Measurements from ENCODE around the gene ARID3C. TPM values are rescaled to one million over a fixed set of nuclear protein-coding genes. Genes with fewer than 3 reads are reported as not detected.

Gene ARID3C
- total RNA-seq, 4 donors from 2014 or later = not detected

DNA sequence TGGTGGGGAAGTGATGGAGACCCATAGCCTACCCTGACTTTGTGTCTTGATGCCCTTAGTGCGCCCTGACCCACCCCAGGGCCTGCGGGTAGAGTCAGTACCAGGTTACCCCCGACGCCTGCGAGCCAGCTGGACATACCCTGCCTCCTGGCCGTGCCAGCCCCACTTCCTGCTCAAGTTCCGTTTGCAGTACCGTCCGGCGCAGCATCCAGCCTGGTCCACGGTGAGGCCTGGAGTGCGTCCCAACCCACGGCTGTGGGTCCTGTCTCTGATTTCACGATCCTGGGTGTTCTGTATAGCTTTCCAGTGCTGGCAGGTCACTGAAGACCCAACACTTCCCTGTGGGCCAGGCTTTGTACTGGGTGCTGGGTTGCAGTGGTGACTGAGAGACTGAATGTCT, 29.6 kb upstream of the ARID3C start:
- H3K4me3 ChIP-seq = no peak overlapping the region
- ATAC-seq (no peak), DNase-seq (no peak)
- no peak for TF ChIP-seq POLR2A (IDR thresholded peaks at IDR 0.05)
- TF ChIP-seq, protein P1, sequence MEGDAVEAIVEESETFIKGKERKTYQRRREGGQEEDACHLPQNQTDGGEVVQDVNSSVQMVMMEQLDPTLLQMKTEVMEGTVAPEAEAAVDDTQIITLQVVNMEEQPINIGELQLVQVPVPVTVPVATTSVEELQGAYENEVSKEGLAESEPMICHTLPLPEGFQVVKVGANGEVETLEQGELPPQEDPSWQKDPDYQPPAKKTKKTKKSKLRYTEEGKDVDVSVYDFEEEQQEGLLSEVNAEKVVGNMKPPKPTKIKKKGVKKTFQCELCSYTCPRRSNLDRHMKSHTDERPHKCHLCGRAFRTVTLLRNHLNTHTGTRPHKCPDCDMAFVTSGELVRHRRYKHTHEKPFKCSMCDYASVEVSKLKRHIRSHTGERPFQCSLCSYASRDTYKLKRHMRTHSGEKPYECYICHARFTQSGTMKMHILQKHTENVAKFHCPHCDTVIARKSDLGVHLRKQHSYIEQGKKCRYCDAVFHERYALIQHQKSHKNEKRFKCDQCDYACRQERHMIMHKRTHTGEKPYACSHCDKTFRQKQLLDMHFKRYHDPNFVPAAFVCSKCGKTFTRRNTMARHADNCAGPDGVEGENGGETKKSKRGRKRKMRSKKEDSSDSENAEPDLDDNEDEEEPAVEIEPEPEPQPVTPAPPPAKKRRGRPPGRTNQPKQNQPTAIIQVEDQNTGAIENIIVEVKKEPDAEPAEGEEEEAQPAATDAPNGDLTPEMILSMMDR (IDR thresholded peaks at IDR 0.05 in 4 of 5, conservative IDR thresholded peaks at IDR 0.05 in 1 of 5) = no peak
- intact Hi-C loops (cut with DNase I; ENCODE audit: low total_unique reads) (no loop called here), in situ Hi-C loops (cut with MboI; ENCODE audit: low sequenced_read_pairs in 4 of 4) (loop anchor here in 1 of 4 donors (25.0 kb wide), 1 partner anchor 429 kb away; the partner anchor contains the start of genes FANCG and PIGO)
- H3K27ac ChIP-seq = no peak overlapping the region
- no peaks in the 10 kb centered on the region for H3K9me3 ChIP-seq
- peaks cover 15 to 20% of the 10 kb centered on the region in 2 donors for H3K4me1 ChIP-seq
- H3K36me3 ChIP-seq = peaks cover 0 to 6% of the 10 kb centered on the region in 2 donors
- H3K27me3 ChIP-seq = no peaks in the 10 kb centered on the region

DNA sequence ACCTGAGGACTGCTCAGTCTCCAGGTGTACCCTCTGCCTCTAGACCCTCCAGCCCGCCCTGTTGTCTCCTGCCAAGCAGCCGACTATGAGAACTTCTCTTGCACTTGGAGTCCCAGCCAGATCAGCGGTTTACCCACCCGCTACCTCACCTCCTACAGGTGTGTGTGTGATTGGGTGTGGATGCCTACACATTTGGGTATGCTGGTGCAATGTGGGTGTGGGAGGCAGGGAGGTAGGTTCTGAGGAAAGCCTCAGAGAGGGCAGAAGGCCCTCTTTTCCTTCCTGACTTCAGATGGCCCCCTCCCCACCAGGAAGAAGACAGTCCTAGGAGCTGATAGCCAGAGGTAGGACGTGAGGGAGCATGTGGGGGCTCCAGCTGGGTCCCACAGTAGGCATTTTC, 28.1 kb upstream of the ARID3C start:
- intact Hi-C loops (cut with DNase I; ENCODE audit: low total_unique reads) = no loop called here
- TF ChIP-seq, protein P1 (IDR thresholded peaks at IDR 0.05 in 4 of 5, conservative IDR thresholded peaks at IDR 0.05 in 1 of 5) = no peak
- TF ChIP-seq POLR2A (IDR thresholded peaks at IDR 0.05) = no peak
- H3K27ac ChIP-seq = no peak overlapping the region
- H3K9me3 ChIP-seq = no peaks in the 10 kb centered on the region
- no peaks in the 10 kb centered on the region for H3K27me3 ChIP-seq
- no peak overlapping the region for H3K4me3 ChIP-seq
- DNase-seq (no peak), ATAC-seq (no peak)
- in situ Hi-C loops (cut with MboI; ENCODE audit: low sequenced_read_pairs in 4 of 4) = loop anchor here in 1 of 4 donors (25.0 kb wide), 1 partner anchor 430 kb away; the partner anchor contains the start of genes FANCG and PIGO
- H3K4me1 ChIP-seq = peaks cover 28 to 32% of the 10 kb centered on the region in 2 donors
- H3K36me3 ChIP-seq = peaks cover 0 to 6% of the 10 kb centered on the region in 2 donors

DNA sequence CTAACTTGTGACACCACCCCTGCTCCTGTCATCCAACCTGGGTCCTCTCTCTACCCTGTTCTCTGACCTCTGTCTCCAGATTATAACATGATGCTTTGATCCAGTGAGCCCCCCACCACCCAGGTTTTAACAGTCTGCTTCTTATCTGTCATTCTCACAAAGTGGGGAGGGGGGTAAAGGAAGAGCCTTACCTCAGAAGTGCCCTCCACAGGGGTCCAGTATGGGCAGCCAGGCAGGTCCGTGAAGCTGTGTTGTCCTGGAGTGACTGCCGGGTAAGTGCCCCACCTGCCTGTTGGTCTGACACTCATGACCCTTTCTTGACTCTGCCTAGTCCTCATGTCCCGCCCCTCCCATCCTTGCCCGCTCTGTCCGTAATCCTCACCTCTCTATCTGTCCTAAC, 26.5 kb upstream of the ARID3C start:
- Histone ChIP-seq H3K4me3 (no peak overlapping the region), H3K27me3 (no peaks in the 10 kb centered on the region), H3K9me3 (no peaks in the 10 kb centered on the region), H3K4me1 (peaks cover 28 to 41% of the 10 kb centered on the region in 2 donors), H3K27ac (peak overlapping the region in 1 of 4 donors; percentile 91), H3K36me3 (no peaks in the 10 kb centered on the region)
- in situ Hi-C loops (cut with MboI; ENCODE audit: low sequenced_read_pairs in 4 of 4) (loop anchor here in 1 of 4 donors (25.0 kb wide), 1 partner anchor 432 kb away; the partner anchor contains the start of genes FANCG and PIGO), intact Hi-C loops (cut with DNase I; ENCODE audit: low total_unique reads) (no loop called here)
- DNase-seq (no peak), ATAC-seq (no peak)
- TF ChIP-seq, protein P1 (IDR thresholded peaks at IDR 0.05 in 4 of 5, conservative IDR thresholded peaks at IDR 0.05 in 1 of 5) = no peak
- TF ChIP-seq POLR2A (IDR thresholded peaks at IDR 0.05) = no peak

DNA sequence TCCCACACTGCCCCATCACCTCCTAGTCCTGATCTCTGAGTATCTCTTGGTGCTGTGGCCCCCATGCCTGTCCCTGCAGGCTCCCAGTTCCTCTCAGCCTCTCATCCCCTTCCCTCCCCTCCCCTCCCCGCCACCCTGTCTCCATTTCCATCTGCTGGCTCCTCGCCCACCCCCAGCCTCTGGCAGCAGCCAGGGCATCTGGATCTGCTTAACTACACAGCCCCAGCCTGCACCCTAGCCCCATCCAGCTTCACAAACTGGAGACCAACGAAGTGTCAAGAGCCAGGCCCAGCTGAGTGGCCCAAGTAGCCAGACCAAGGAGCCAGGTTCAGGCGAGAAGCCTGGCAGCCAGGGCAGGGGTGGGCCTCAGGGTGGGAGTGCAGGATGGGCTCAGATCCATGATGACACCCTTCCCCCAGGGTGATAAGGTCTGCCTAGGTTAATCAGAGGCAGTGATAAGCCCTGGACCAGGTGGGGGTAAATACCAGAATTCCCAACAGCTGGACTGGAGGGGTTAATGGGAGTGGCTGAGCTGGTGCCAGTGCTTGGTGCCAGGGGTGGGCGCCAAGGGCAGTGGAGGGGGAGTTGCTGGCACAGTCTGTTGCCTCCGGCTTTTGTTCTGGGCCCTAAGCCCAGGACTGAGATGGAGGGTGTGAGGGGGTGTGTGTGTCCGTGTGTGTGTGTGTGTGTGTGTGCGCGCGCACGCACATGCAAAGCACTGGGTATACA, 25.6 kb upstream of the ARID3C start:
- ATAC-seq (no peak), DNase-seq (peak in 1 of 2 donors; percentile 63)
- Histone ChIP-seq H3K4me1 (peaks cover 28 to 41% of the 10 kb centered on the region in 2 donors), H3K27ac (peak overlapping the region; percentile 88 to 91 (median 89)), H3K4me3 (no peak overlapping the region), H3K36me3 (peaks cover 0 to 4% of the 10 kb centered on the region in 2 donors), H3K27me3 (no peaks in the 10 kb centered on the region), H3K9me3 (no peaks in the 10 kb centered on the region)
- intact Hi-C loops (cut with DNase I; ENCODE audit: low total_unique reads) (loop anchor here (5.0 kb wide), 1 partner anchor 333 kb away; the partner anchor contains the start of gene DNAJB5), in situ Hi-C loops (cut with MboI; ENCODE audit: low sequenced_read_pairs in 4 of 4) (loop anchor here in 1 of 4 donors (25.0 kb wide), 1 partner anchor 433 kb away; the partner anchor contains the start of genes FANCG and PIGO)
- TF ChIP-seq, protein P1 (IDR thresholded peaks at IDR 0.05 in 4 of 5, conservative IDR thresholded peaks at IDR 0.05 in 1 of 5) = no peak
- no peak for TF ChIP-seq POLR2A (IDR thresholded peaks at IDR 0.05)
